Nephron progenitor cell (in vitro differentiated cells): Measurements from ENCODE around the gene PCDHA8.
"Not testable (repeated sequence)": the region's sequence is repeated elsewhere in the genome, so short reads cannot be mapped to it uniquely, and the experiment has no call there.

ENCODE experiments used
- DNase-seq: peaks from one replicate; pipeline ENCODE4 v3.0.0; 2021
- H3K27ac Mint-ChIP-seq: 2 replicates; pipeline ENCODE4 v1.8.0; 2021; ENCODE audit warnings: mild to moderate bottlenecking, moderate library complexity, mixed read lengths
- H3K27me3 Mint-ChIP-seq: 2 replicates; pipeline ENCODE4 v1.8.0; 2021; ENCODE audit warnings: mild to moderate bottlenecking, low read depth, mixed read lengths; ENCODE audit not compliant: poor library complexity
- H3K36me3 Mint-ChIP-seq: 2 replicates; pipeline ENCODE4 v1.8.0; 2021; ENCODE audit warnings: low read depth, mixed read lengths
- H3K4me1 Mint-ChIP-seq: 2 replicates; pipeline ENCODE4 v1.8.0; 2021; ENCODE audit warnings: mixed read lengths
- H3K4me3 Mint-ChIP-seq: 2 replicates; pipeline ENCODE4 v1.8.0; 2021; ENCODE audit warnings: mild to moderate bottlenecking, moderate library complexity, mixed read lengths
- H3K9me3 Mint-ChIP-seq: 2 replicates; pipeline ENCODE4 v1.8.0; 2021; ENCODE audit warnings: mild to moderate bottlenecking, moderate library complexity, mixed read lengths
- TF ChIP-seq, protein P1 (sequence below): fragments of 200-600 bp; sonication (generic); IDR thresholded peaks from 2 replicates; pipeline ENCODE4 v1.5.0; 2021; ENCODE audit warnings: antibody characterized with exemption

The PCDHA8 gene

DNA sequence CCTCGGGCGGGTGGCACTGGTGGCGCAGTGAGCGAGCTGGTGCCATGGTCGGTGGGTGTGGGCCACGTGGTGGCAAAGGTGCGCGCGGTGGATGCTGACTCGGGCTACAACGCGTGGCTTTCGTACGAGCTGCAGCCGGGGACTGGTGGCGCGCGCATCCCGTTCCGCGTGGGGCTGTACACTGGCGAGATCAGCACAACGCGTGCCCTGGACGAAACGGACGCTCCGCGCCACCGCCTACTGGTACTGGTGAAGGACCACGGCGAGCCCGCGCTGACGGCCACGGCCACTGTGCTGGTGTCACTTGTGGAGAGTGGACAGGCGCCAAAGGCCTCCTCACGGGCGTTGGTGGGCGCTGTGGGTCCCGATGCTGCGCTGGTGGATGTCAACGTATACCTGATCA is 32.1 kb upstream of the PCDHA8 start:
- peaks cover 85% of the 10 kb centered on the region for H3K9me3 Mint-ChIP-seq
- TF ChIP-seq, protein P1, sequence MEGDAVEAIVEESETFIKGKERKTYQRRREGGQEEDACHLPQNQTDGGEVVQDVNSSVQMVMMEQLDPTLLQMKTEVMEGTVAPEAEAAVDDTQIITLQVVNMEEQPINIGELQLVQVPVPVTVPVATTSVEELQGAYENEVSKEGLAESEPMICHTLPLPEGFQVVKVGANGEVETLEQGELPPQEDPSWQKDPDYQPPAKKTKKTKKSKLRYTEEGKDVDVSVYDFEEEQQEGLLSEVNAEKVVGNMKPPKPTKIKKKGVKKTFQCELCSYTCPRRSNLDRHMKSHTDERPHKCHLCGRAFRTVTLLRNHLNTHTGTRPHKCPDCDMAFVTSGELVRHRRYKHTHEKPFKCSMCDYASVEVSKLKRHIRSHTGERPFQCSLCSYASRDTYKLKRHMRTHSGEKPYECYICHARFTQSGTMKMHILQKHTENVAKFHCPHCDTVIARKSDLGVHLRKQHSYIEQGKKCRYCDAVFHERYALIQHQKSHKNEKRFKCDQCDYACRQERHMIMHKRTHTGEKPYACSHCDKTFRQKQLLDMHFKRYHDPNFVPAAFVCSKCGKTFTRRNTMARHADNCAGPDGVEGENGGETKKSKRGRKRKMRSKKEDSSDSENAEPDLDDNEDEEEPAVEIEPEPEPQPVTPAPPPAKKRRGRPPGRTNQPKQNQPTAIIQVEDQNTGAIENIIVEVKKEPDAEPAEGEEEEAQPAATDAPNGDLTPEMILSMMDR = no peak
- H3K4me1 Mint-ChIP-seq = no peaks in the 10 kb centered on the region
- no peak for DNase-seq
- H3K27ac Mint-ChIP-seq = no peak overlapping the region
- H3K27me3 Mint-ChIP-seq = no peaks in the 10 kb centered on the region
- peaks cover 81% of the 10 kb centered on the region for H3K36me3 Mint-ChIP-seq
- no peak overlapping the region for H3K4me3 Mint-ChIP-seq

DNA sequence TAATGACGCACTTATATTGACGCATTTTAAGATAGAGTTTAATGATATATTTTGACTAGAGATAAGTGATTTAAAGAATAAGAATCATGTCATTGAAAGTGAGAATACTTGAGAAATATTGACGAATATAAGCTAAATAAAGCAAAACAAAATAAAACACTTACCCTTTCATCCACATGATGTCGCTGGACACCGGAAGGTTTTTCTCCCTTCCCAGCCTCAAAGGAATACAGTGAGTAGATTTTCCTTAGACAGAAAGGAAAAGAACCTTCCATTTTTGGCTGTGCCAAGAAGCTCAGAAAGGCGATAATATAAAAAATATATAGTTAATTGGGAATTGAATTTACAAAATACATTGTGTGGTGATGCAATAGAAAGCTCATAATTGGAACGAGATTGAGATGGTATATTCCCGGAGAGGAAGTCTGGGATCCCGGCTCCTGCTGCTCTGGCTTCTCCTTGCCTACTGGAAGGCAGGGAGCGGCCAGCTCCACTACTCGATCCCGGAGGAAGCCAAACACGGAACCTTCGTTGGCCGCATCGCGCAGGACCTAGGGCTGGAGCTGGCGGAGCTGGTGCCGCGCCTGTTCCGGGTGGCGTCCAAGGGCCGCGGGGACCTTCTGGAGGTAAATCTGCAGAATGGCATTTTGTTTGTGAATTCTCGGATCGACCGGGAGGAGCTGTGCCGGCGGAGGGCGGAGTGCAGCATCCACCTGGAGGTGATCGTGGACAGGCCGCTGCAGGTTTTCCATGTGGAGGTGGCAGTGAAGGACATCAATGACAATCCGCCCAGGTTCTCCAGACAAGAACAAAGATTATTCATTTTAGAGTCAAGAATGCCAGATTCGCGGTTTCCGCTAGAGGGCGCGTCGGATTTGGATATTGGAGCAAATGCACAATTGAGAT is 19.4 kb upstream of the PCDHA8 start, which contains the start of gene PCDHA5:
TSS of gene PCDHA5 (plus strand) at position 239 of the 906 bp plus-strand sequence.
- H3K36me3 Mint-ChIP-seq = peaks cover 71% of the 10 kb centered on the region
- no peaks in the 10 kb centered on the region for H3K27me3 Mint-ChIP-seq

DNA sequence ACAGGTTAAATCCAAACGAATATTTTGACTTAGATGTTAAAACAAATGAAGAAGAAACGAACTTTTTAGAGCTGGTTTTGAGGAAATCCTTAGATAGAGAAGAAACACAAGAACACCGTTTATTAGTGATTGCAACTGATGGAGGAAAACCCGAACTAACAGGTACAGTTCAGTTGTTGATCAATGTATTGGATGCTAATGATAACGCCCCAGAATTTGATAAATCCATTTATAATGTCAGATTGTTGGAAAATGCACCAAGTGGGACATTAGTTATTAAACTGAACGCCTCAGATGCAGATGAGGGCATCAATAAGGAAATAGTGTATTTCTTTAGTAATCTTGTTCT is 18.7 kb upstream of the PCDHA8 start:
- no peak for DNase-seq
- Mint-ChIP-seq H3K4me1 (peaks cover 5% of the 10 kb centered on the region), H3K4me3 (no peak overlapping the region), H3K27ac (no peak overlapping the region), H3K36me3 (peaks cover 71% of the 10 kb centered on the region), H3K9me3 (peaks cover 65% of the 10 kb centered on the region), H3K27me3 (no peaks in the 10 kb centered on the region)
- TF ChIP-seq, protein P1 = no peak

More for the DNA sequence above, 19.4 kb upstream of the PCDHA8 start, which contains the start of gene PCDHA5:
- TF ChIP-seq, protein P1 = no peak
- peaks cover 64% of the 10 kb centered on the region for H3K9me3 Mint-ChIP-seq
- no peak within 1 kb of the TSS for H3K27ac Mint-ChIP-seq
- DNase-seq = no peak
- H3K4me3 Mint-ChIP-seq = no peak within 1 kb of the TSS
- no peaks in the 10 kb centered on the region for H3K4me1 Mint-ChIP-seq

DNA sequence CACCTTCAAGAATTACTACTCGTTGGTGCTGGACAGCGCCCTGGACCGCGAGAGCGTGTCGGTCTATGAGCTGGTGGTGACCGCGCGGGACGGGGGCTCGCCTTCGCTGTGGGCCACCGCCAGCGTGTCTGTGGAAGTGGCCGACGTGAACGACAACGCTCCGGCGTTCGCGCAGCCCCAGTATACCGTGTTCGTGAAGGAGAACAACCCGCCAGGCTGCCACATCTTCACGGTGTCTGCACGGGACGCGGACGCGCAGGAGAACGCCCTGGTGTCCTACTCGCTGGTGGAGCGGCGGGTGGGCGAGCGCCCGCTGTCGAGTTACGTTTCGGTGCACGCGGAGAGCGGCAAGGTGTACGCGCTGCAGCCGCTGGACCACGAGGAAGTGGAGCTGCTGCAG is 18.0 kb upstream of the PCDHA8 start:
- not testable (repeated sequence) for H3K4me1 Mint-ChIP-seq, H3K27me3 Mint-ChIP-seq, H3K27ac Mint-ChIP-seq, DNase-seq, H3K4me3 Mint-ChIP-seq
- H3K9me3 Mint-ChIP-seq = peaks cover 63% of the 10 kb centered on the region
- peaks cover 71% of the 10 kb centered on the region for H3K36me3 Mint-ChIP-seq

DNA sequence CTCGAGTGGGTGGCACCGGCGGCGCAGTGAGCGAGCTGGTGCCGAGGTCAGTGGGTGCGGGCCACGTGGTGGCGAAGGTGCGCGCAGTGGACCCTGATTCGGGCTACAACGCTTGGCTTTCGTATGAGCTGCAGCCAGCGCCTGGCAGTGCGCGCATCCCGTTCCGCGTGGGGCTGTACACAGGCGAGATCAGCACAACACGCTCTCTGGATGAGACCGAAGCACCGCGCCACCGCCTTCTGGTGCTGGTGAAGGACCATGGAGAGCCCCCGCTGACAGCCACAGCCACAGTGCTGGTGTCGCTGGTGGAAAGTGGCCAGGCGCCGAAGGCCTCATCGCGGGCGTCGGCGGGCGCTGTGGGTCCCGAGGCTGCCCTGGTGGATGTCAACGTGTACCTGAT is 17.5 kb upstream of the PCDHA8 start:
- TF ChIP-seq, protein P1 = no peak
- H3K27me3 Mint-ChIP-seq = no peaks in the 10 kb centered on the region
- H3K27ac Mint-ChIP-seq = no peak overlapping the region
- peaks cover 63% of the 10 kb centered on the region for H3K9me3 Mint-ChIP-seq
- no peak overlapping the region for H3K4me3 Mint-ChIP-seq
- no peak for DNase-seq
- peaks cover 71% of the 10 kb centered on the region for H3K36me3 Mint-ChIP-seq
- H3K4me1 Mint-ChIP-seq = peaks cover 5% of the 10 kb centered on the region

DNA sequence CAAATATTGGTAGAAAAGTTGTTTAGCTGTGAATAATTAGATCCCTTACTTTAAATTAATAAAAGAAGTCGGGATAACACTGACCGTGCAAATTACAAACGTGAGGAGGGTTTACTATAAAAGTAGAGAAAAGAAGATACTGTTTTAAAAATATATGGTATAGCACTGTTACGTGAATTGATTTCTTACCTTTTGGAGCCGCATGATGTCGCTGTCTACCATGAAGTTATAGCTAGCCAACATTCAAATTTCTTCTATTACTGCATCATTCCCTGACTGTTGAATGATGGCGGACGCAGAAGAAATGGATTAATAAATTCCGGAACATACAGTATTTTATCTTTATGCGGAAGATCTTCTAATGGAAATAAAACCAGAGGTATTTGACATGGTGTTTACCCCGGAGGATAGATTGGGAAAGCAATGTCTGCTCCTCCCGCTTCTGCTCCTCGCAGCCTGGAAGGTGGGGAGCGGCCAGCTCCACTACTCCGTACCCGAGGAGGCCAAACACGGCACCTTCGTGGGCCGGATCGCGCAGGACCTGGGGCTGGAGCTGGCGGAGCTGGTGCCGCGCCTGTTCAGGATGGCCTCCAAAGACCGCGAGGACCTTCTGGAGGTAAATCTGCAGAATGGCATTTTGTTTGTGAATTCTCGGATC is 13.2 kb upstream of the PCDHA8 start, which contains the start of gene PCDHA6:
TSS of gene PCDHA6 (plus strand) at position 257 of the 658 bp plus-strand sequence. CDS start at position 389, 132 bp downstream.
- peaks cover 73% of the 10 kb centered on the region for H3K9me3 Mint-ChIP-seq
- peaks cover 5% of the 10 kb centered on the region for H3K4me1 Mint-ChIP-seq
- TF ChIP-seq, protein P1 = peak; percentile 37
- DNase-seq = peak; percentile 25
- H3K4me3 Mint-ChIP-seq = peak within 1 kb of the TSS; percentile 80
- H3K27me3 Mint-ChIP-seq = no peaks in the 10 kb centered on the region
- peak within 1 kb of the TSS; percentile 60 for H3K27ac Mint-ChIP-seq
- H3K36me3 Mint-ChIP-seq = peaks cover 81% of the 10 kb centered on the region
